GM21528 (cell line): Measurements from ENCODE around the gene CZIB.

Source experiments
- ATAC-seq: cut with Tn5 transposase; IDR thresholded peaks from one replicate; pipeline ENCODE4 v1.9.1; 2021; ENCODE audit warnings: mild to moderate bottlenecking, moderate library complexity; ENCODE audit not compliant: unreplicated experiment, low FRiP score

CZIB gene

DNA sequence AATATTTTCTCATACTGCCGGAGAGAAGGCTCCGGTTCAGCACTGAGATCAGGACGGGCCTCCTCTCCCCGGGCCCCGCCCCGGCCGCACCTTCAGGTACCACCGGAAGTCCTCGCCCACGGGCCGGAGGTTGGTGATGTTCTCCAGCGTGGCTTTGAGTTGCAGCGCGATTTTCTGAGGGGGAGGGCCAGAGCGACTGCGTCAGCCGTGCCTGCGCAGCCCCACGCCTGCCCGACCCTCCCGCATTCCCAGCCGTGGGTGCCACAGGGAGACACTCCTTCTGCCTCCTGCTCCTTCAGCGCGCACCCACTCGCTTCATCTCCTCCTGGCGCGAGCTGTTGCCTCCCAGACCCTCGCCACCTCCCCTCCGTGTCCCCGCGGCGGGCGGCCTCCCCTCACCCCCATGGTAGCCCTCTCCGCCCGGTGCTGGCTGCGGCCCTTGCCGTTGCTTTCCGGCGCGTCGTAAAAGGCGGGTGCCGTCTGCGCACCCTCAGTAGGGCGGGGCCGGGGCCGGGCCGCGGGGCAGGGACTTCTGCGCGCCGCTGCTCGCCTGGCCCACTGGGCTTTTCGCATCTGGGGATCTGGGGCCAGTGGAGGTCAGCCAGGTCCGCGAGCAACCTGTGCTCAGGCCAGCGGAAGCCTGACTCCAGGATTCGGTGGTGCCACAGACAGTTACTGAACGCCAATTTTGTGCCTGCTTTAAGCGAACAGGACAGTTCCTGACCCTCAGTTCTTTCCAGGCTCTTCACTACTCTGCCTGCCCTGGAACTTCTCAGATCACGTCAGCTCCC, at the start of gene CZIB:
Gene CZIB, minus strand, starts transcription at position 464 of the 791 bp plus-strand sequence. Its CDS starts 59 bp downstream, at position 405.
- peak; percentile 92 for ATAC-seq

- no peak for ATAC-seq
Measured at GRCh38 chr1:53270107-53270506, 49.7 kb upstream of the CZIB start.

DNA sequence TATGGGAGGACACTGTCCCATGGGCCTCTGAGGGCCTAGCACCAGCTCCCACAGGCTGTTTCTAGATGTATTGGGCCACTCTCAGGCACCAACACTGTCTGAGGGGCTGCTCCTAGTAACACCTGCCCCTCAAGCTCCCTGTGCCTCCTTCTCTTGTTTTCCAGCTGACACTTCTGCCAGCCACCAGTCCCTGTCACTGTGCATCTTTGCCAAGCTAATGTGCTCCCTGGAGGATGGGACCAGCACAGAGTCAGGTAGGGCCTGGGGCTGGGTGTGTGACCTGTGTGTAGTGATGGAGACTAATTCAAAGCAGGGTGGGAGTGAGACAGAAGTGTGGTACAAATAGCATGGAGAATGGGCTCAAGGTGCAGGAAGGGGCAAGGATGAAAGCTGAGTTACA, 47.3 kb upstream of the CZIB start:
- ATAC-seq: no peak

- ATAC-seq: no peak
Measured at GRCh38 chr1:53266038-53266437, 45.6 kb upstream of the CZIB start.

GRCh38 chr1:53265581-53265980, 45.1 kb upstream of the CZIB start:
- ATAC-seq: no peak

- ATAC-seq: no peak
Measured at GRCh38 chr1:53264048-53264447, 43.6 kb upstream of the CZIB start.

DNA sequence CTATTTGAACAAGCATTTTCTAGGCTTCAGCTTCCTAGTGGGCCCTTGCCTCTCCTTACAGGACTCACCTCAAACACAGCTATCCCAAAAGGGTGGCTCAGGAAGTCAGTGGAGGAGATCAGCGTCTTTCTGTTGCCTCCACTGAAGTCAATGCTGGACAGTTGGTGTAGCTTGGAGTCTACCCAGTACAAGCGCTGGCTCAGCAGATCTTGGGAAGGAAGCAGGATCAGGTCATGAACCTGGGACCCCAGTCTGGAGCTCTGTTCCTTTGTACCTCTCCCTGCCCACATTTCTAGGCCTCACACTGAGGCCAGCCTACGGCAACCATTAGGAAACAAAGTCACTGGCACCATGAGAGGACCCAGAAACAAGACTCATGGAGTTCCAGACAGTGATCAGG, 41.6 kb upstream of the CZIB start:
- no peak for ATAC-seq

GRCh38 chr1:53260631-53261247, 40.3 kb upstream of the CZIB start:
- no peak for ATAC-seq

GRCh38 chr1:53259932-53260331, 39.5 kb upstream of the CZIB start:
- ATAC-seq: peak; percentile 64

DNA sequence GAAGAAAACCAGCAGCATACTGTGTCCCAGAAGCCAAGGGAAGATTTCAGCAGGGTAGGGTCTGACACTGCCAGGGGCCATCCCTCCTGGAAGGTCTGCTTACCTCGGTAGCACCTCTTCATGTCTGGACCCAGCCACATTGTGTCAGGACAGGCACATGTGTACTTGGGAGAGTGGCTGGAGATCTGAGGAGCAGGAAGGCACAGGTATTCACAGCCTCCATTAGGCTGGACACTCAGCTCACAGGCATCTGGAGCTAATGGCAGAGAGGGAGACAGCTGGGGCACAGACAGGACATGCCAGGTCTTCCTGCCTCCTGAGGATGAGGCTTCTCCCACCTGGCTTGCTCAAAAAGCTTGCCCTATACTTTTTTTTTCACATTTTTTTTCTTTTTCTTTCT, 37.8 kb upstream of the CZIB start:
- no peak for ATAC-seq

DNA sequence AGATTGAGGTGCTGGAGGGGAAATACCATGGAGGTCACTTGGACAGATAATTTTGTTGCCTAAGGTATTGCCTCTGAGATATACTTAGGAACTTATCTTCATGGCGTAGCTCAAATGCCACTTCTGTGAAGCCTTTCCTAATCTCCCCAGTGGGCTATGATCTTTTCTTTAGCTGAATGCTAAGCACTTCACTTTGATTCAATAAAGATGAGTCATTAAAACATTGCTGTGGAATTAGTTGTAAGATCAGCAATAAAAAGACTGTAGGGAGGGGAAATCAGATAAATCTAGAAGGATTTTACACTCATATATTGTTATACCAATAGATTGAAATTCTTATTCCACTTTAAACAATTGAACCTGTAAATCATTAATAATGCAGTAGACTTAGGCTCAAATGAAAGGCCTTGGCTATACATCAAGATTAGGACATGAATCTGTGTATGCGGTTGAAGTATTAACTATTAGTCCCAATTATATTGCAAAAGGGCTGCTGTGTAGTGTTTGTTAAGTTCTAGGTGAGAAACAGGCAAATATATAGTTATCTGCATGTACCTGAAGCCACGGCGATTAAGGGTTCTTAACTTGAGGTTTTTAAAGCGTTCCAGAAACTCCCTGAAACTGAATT, 37.1 kb upstream of the CZIB start:
- ATAC-seq: no peak

GRCh38 chr1:53256511-53257453, 36.3 kb upstream of the CZIB start:
- ATAC-seq: no peak

GRCh38 chr1:53255031-53255430, 34.6 kb upstream of the CZIB start:
- no peak for ATAC-seq

- ATAC-seq: no peak
Measured at GRCh38 chr1:53254011-53254640, 33.7 kb upstream of the CZIB start.

- ATAC-seq: no peak
Measured at GRCh38 chr1:53250325-53250724, 29.9 kb upstream of the CZIB start.

GRCh38 chr1:53249706-53250105, 29.3 kb upstream of the CZIB start:
- ATAC-seq: no peak

DNA sequence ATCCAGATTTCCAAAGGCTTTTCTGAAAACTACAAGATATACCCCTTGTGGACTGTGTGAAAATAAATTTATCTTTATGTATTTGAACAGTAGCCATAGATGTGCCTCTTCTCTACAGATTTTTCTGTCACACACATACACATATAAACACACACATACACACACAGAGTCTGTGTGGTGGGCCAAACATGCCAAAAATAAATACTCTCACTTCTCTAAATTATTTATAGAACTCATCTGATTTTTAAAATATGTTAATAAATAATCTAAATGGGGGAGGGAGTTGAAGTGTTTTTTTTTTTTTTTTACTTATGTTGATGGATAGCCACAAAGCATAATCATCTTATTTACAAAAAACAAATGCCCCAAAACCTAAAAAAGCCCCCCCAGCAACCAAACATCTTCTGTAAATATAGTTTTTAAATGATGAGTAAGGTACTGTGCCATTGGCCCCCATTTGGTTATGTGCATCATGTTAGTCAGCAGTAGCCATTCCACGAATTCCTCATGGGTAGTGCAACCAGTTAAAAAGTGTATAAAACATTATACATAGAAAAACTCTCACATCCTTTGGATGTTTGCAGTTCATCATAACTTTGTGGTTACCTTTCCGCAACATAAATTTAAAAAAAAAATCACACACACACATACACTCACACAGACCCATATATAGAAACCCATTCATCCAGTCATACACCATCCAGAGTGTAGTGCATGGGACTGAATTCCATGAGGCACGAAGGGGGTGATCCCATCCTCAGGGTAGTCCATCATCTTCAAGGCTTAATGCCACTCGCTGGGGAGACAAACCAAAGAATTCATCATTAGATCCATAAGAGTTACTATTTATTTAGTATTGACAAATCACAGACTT, 26.1 kb upstream of the CZIB start:
- no peak for ATAC-seq

- no peak for ATAC-seq
Measured at GRCh38 chr1:53244141-53244540, 23.7 kb upstream of the CZIB start.

DNA sequence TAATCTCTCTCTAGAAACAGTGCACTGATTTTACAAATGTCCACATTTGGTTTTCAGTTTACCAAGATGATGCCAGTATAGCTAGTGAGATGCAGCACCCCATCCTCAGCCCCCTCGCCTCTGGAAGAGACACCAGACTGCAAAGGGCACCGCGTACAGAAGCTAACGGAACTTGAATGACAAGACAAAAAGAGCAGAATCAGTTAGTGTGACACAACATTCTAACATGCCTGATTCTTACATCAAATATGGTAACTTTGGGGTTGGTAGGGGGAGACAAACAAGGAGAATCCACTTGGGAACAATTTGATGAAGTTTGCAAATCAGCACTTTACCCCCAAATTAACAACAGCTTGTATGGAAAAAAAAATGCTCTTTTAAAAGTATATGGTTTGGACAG, 21.9 kb upstream of the CZIB start:
- no peak for ATAC-seq
